ENCODE results near the gene BABAM2.

BABAM2 gene

DNA sequence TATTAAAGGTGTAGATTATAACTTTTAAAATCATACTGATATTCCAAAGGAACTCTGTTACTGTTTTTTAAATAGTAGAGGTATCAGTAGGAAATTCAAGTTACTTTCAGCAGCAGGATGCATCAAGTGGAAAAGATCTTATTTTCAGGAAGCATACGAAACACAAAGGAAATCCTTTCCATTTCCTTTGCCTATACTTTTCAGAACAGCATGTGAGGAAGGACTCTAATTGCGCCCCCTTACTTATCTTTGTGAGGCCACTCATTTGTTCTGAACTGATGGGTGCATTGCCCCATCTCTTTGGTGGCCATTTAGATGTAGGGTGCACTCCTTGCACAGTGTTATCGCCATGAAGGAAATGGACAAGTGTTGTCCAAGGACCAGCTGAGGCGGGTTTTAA, 145.3 kb downstream of the BABAM2 start:
- DNase-seq = no peak

- no peak for DNase-seq
These were observed 145.8 kb downstream of the BABAM2 start for GRCh38 chr2:28036307-28036706.

- DNase-seq = no peak
These were observed 148.2 kb downstream of the BABAM2 start for GRCh38 chr2:28038722-28039121.

DNA sequence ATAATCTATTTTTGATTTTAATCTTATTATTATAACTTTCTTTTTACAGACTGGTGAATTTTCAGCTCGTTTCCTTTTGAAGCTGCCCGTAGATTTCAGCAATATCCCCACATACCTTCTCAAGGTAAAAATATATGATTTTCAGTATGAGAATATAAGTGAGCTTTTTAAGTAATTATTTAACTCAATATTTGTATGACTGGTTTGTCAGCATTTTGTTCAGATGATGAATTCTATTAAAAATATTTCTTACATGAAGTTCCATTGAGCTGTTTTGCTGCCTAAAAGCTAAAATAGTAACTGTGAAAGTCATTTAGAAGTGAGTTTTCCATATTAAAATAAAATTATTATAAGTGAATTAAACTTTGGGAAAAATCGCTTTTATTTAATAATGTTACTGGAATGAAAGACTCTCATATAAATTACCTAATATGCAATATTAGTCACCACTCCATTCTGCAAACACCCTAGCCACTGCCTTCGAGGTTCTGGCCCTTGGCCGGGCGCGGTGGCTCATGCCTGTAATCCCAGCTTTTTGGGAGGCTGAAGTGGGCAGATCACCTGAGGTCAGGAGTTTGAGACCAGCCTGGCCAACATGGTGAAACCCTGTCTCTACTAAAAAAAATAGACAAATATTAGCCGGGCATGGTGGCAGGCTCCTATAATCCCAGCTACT, 155.3 kb downstream of the BABAM2 start:
- DNase-seq = no peak

GRCh38 chr2:28046921-28047320, 156.4 kb downstream of the BABAM2 start:
- DNase-seq = no peak

GRCh38 chr2:28047681-28048080, 157.2 kb downstream of the BABAM2 start:
- no peak for DNase-seq

- no peak for DNase-seq
These were observed 157.8 kb downstream of the BABAM2 start for GRCh38 chr2:28048341-28048740.

DNA sequence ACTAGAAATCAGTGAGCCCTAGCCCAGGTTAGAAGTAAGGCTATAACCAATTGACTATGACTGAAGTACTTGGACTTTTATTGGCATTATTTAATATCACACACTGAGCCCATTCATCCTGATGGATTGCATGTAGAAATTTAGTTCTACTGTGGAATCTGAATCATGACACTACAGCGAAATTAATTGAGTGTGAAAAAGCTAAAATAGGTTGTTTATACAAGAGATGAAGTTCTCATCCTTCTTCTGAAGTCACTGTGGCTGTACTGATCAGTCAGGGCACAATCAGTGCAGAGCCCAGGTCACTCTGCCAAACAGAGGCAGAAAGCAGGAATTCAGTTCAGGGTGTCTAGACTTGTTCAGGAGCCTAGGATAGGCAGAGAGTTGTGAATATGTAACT, 158.9 kb downstream of the BABAM2 start:
- no peak for DNase-seq

DNA sequence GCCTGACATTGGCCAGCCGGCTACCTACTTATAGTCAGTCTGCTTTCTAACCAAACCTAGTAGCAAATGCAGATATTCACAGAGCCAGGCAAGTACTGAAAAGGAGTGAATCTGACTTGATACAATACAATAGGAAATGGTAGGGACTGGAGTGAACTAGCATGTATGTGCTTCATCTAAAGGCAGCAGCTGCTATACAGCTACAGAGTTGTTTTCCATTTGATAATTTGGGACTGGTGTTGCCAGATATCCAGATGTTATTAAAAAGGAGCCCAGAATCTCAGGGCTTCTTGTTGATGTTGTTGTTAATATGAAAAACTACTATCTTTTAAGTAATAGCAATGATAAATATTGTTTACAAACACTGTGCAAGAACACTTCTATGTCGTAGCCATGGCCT, 159.4 kb downstream of the BABAM2 start:
- no peak for DNase-seq

GRCh38 chr2:28052691-28053090, 162.2 kb downstream of the BABAM2 start:
- no peak for DNase-seq

- no peak for DNase-seq
These were observed 163.1 kb downstream of the BABAM2 start for GRCh38 chr2:28053597-28053996.

DNA sequence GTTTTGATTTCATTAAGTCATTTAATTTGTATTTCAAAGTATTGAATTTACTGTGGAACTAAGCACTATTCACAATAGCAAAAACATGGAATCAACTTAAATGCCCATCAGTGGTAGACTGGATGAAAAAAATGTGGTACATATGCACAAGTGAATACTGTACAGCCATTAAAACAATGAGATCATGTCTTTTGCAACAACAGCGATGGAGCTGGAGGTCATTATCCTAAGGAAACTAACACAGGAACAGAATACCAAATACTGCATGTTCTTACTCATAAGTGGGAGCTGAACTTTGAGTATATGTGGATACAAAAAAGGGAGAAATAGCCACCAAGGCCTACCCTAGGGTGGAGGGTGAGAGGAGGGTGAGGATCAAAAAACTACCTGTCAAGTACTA, 164.4 kb downstream of the BABAM2 start:
- no peak for DNase-seq

DNA sequence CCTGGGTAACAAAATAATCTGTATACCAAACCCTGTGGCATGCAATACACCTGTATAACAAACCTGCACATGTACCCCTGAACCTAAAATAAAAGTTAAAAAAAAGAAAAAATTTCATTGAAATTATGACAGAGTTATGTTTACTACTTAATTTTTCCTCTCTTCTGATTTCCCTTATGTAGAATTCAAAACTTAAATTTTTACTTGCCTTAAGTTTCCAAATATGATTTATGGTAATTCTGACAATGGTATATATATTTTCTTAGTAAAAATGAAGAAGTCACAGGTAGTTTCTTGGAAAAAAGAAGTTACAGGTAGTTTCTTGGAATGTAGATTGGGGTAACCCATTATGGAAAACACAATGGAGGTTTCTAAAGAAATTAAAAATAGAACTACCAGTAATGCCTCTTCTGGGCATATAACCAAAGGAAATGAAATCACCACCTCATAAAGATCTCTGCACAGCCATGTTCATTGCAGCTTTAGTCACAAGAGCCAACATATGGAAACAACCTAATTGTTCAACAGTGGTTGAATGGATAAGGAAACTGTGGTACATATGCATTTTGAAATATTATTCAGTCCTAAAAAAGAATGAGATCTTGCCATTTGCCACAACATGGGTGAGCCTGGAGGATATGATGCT, 164.9 kb downstream of the BABAM2 start:
- DNase-seq = no peak

- DNase-seq = no peak
These were observed 168.3 kb downstream of the BABAM2 start for GRCh38 chr2:28058791-28059190.

GRCh38 chr2:28062867-28063266, 172.3 kb downstream of the BABAM2 start:
- no peak for DNase-seq

DNA sequence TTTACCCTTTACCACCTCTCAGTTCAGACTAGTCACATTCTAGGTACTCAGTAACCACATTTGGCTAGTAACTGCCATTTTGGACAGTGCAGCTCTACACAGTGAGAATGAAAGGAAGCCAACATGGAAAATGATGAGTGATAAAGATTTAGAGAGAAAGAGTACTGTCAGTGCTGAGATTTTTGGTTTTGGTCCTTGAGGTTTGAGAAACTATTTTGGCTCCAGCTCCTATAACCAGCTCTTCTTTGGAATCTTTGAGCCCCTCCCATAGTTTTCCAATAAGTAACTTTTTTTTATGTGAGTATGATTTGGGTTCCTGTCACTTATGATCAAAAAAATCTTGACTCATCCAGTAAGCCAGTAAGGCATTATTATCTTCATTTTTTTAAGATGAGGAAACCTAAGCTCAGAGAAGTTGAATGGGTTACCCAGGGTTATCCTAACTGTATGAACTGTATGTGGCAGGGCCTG, 173.0 kb downstream of the BABAM2 start:
- no peak for DNase-seq

DNA sequence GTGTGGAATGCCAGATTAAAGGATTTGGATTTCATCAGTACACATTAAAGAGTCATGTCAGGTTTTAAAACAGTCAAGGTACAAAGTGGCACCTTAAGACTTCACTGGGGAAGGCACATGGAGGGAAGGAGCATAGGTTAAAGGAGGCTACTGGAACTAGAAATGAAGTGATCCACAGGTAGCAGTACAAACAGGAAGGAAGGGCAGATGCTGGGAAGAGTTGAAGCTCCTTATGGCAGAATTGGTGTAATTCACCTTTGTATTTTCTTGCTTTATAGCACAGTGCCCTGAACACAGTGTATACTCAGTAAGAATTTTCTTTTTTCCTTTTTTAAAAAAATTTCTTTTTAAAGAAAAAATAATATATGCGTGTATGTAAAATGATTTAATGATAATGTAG, 177.1 kb downstream of the BABAM2 start:
- DNase-seq = no peak

- DNase-seq = no peak
These were observed 177.6 kb downstream of the BABAM2 start for GRCh38 chr2:28068088-28068487.

DNA sequence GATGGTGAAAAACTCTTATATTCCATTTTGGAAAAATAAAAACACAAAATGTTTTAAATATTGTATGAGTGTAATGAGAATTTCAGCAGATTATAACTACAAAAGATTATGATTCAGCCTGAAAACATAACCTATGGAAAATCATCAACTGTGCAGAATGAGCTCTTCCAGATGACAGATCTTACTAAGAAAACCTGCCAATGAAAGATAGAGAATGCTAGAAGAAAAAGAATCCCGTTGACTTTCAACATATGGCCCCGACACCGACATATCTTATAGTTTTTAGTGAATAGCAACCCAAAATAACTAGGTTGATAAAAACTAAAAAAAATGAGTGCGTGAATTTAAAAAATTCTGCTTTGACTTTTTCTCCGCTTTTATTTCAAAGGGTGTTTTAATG, 178.0 kb downstream of the BABAM2 start:
- DNase-seq = no peak

DNA sequence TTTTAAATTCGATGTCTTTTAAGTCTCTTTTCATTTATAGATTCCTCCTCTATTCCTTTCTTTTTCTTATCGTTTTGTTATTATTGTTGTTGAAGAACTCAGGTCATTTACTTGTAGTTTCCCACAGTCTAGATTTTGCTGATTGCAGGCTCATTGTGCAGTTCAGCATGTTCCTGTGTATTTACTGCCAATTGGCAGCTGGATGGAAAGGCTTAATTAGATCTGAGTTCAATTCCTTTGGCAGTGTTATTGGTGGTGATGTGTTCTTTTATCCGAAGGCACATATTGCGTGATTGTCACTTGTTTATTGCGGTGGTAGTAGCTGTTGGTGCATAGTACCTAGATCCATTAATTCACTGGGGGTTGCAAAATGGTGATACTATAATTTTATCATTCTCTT, 180.7 kb downstream of the BABAM2 start:
- DNase-seq = no peak

DNA sequence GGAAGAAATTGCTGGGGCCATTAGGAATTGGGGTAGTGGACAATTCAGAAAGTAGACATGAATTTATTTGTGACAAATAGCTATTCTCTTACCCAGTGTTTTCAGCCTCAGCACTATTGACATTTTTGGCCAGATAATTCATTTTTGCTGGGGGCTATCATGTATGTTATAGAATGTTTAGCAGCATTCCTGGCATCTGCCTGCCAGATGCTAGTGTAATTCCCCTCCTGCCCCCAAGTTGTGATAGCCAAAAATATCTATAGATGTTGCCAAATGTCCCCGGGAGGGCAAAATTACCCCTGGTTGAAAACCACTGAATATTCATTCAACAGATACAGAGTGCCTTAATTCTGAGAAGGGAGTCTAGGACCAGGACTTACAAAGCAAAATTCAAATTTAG, 183.6 kb downstream of the BABAM2 start:
- DNase-seq = no peak

- no peak for DNase-seq
These were observed 190.4 kb downstream of the BABAM2 start for GRCh38 chr2:28080911-28081310.

DNA sequence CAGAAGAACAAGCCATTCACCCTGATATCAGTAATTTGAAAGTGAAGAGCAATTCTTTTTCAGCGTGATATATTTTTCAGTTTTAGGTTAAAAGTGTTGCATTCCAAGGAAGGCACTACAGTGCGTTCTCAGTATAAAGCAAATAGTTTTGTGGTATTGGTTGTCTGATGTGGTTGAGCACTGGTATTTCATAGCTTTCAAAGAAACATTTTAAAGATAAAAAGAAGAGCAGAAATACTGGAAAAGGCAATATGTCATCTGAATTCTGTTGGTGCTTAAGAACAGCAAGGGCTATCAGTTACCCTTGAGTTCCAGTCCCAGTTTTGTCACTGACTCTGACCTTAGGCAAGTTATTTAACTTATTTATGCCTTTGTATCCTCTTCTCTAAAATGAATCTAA, 191.6 kb downstream of the BABAM2 start:
- no peak for DNase-seq

GRCh38 chr2:28083476-28083875, 192.9 kb downstream of the BABAM2 start:
- no peak for DNase-seq

GRCh38 chr2:28084564-28084963, 194.0 kb downstream of the BABAM2 start:
- no peak for DNase-seq

All from GDM1 (cell line).